HFFc6 (cell line): ENCODE measurements around the gene TOMM20. TPM values are rescaled to one million over a fixed set of nuclear protein-coding genes. Genes with fewer than 3 reads are reported as not detected.

Source experiments
- DNase-seq: peaks from one replicate; pipeline ENCODE4 v3.0.0-alpha.2; 2018
- H3K27ac Mint-ChIP-seq: 2 replicates; pipeline ENCODE4 v1.8.0; 2020; ENCODE audit warnings: mild to moderate bottlenecking, mixed read lengths
- H3K27me3 Mint-ChIP-seq: 2 replicates; pipeline ENCODE4 v1.8.0; 2021; ENCODE audit warnings: mild to moderate bottlenecking, moderate library complexity, mixed read lengths; ENCODE audit not compliant: insufficient read depth
- H3K36me3 Mint-ChIP-seq: 2 replicates; pipeline ENCODE4 v1.8.0; 2021; ENCODE audit warnings: low read depth, mixed read lengths
- H3K4me1 Mint-ChIP-seq: 2 replicates; pipeline ENCODE4 v1.8.0; 2020; ENCODE audit warnings: low read depth, mixed read lengths
- H3K4me3 Mint-ChIP-seq: 2 replicates; pipeline ENCODE4 v1.8.0; 2020; ENCODE audit warnings: mild to moderate bottlenecking, moderate library complexity, mixed read lengths
- H3K9me3 Mint-ChIP-seq: 2 replicates; pipeline ENCODE4 v1.8.0; 2020; ENCODE audit warnings: mild to moderate bottlenecking, mixed read lengths
- total RNA-seq, 6 experiments: library from RNA; stranded (reverse); fragmentation: NEBNext Ultra II Directional; extraction: Animal tissue kit (Norgen Biotek cat#: 25700); gene quantifications; 2 replicates in 1 of 6; 3 replicates in 5 of 6; pipeline ENCODE4 v1.2.3, GENCODE V29; 2021
- TF ChIP-seq, protein P1 (sequence below): fragments of 200-600 bp; sonication (generic); IDR thresholded peaks from 2 replicates; pipeline ENCODE4 v1.5.0; 2021; ENCODE audit warnings: antibody characterized with exemption, mild to moderate bottlenecking

The TOMM20 gene
- total RNA-seq, 6 experiments from 2014 or later, result 98.4 to 126 (median 110) TPM

DNA sequence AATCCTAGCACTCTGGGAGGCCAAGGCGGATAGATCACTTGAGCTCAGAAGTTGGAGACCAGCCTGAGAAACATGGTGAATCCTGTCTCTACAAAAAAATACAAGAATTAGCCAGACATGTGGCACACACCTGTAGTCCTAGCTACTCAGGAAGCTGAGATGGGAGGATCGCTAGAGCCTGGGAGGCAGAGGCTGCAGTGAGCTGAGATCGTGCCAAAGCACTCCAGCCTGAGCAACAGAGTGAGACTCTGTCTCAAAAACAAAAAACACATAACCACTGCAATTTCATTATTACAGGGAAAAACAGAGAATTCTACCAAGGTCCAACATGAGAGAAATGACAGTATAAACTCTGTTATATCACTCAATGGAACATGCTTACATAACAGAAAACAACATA is 4.4 kb upstream of the TOMM20 start:
- peaks cover 12% of the 10 kb centered on the region for H3K4me1 Mint-ChIP-seq
- peaks cover 58% of the 10 kb centered on the region for H3K36me3 Mint-ChIP-seq
- TF ChIP-seq, protein P1, sequence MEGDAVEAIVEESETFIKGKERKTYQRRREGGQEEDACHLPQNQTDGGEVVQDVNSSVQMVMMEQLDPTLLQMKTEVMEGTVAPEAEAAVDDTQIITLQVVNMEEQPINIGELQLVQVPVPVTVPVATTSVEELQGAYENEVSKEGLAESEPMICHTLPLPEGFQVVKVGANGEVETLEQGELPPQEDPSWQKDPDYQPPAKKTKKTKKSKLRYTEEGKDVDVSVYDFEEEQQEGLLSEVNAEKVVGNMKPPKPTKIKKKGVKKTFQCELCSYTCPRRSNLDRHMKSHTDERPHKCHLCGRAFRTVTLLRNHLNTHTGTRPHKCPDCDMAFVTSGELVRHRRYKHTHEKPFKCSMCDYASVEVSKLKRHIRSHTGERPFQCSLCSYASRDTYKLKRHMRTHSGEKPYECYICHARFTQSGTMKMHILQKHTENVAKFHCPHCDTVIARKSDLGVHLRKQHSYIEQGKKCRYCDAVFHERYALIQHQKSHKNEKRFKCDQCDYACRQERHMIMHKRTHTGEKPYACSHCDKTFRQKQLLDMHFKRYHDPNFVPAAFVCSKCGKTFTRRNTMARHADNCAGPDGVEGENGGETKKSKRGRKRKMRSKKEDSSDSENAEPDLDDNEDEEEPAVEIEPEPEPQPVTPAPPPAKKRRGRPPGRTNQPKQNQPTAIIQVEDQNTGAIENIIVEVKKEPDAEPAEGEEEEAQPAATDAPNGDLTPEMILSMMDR, result no peak
- no peak for DNase-seq
- H3K27ac Mint-ChIP-seq, result no peak overlapping the region
- H3K9me3 Mint-ChIP-seq, result no peaks in the 10 kb centered on the region
- peaks cover 2% of the 10 kb centered on the region for H3K27me3 Mint-ChIP-seq
- no peak overlapping the region for H3K4me3 Mint-ChIP-seq

DNA sequence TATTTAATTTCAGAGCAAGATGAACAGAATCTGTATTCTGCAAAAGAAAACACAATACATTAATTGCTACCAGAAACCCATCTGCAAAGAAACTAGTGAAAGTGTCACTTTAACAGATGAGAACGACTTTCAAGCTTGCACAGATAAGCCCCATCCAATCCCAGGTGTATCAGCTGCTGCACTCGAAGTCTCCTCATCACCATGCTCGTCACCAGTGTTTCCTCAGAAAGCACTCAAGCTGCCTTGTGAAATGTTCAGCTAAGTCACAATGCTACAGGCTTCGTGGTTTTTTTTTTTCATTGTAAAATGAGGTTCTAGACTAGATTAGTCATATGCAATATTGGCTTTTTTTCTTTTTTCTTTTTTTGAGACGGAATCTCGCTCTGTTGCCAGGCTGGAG is 3.3 kb upstream of the TOMM20 start:
- Mint-ChIP-seq H3K4me1 (peaks cover 19% of the 10 kb centered on the region), H3K9me3 (no peaks in the 10 kb centered on the region), H3K27me3 (peaks cover 2% of the 10 kb centered on the region), H3K27ac (no peak overlapping the region), H3K36me3 (peaks cover 61% of the 10 kb centered on the region), H3K4me3 (no peak overlapping the region)
- TF ChIP-seq, protein P1, result no peak
- no peak for DNase-seq

DNA sequence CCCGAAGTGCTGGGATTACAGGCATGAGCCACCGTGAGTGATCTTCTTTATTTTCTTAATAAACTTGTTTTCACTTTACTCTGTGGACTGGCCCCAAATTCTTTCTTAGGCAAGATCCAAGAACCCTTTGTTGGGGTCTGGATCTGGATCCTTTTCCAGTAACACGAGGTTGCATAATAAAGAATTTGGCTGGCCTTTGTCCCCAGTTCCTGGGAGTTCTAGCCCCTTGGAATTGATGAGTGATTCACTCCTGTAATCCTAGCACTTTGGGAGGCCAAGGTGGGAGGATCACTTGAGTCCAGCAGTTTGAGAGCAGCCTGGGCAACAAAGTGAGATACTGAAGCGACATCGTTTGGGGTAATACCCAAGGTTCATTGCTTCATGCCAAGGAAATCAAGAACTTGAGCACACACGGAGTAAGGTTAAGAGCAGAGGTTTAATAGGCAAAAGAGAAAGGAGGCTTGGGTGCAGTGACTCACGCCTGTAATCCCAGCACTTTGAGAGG is 2.2 kb upstream of the TOMM20 start:
- peaks cover 60% of the 10 kb centered on the region for H3K36me3 Mint-ChIP-seq
- no peak overlapping the region for H3K4me3 Mint-ChIP-seq
- no peaks in the 10 kb centered on the region for H3K9me3 Mint-ChIP-seq
- no peak for DNase-seq
- no peak overlapping the region for H3K27ac Mint-ChIP-seq
- H3K27me3 Mint-ChIP-seq, result peaks cover 2% of the 10 kb centered on the region
- peaks cover 21% of the 10 kb centered on the region for H3K4me1 Mint-ChIP-seq
- TF ChIP-seq, protein P1, result no peak

DNA sequence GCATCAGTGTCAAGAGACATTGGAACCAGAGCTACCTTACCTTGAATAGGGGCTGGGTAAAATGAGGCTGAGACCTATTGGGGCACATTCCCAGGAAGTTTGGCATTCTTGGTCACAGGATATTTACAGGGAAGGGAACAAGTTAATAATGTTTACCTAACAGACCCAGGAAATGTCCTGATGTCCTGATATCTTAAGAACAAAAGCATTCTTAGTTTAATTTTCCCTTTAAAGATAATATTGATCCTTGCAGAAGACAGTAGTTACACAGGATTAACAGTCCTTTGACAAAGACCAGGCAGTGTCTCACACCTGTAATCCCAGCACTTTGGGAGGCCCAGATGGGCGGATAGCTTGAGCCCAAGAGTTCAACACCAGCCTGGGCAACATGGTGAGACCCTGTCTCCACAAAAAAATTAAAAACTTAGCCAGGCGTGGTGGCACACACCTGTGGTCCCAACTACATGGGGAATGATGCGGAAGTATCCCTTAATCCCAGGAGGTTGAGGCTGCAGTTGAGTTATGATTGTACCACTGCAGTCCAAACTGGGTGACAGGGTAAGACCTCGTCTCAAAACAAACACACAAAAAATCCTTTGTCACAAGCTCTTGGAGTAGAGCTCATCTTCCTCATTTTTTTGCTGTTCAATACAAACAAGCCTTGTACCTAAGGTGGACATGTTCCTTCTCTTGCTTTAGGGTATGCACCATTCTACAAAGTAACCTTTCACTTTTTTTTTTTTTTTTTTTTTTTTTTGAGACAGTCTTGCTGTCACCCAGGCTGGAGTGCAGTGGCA is 1.3 kb upstream of the TOMM20 start:
- Mint-ChIP-seq H3K4me3 (no peak overlapping the region), H3K36me3 (peaks cover 56% of the 10 kb centered on the region), H3K27ac (peak overlapping the region; percentile 98), H3K4me1 (peaks cover 17% of the 10 kb centered on the region), H3K9me3 (no peaks in the 10 kb centered on the region), H3K27me3 (peaks cover 2% of the 10 kb centered on the region)
- TF ChIP-seq, protein P1, result no peak
- DNase-seq, result no peak

DNA sequence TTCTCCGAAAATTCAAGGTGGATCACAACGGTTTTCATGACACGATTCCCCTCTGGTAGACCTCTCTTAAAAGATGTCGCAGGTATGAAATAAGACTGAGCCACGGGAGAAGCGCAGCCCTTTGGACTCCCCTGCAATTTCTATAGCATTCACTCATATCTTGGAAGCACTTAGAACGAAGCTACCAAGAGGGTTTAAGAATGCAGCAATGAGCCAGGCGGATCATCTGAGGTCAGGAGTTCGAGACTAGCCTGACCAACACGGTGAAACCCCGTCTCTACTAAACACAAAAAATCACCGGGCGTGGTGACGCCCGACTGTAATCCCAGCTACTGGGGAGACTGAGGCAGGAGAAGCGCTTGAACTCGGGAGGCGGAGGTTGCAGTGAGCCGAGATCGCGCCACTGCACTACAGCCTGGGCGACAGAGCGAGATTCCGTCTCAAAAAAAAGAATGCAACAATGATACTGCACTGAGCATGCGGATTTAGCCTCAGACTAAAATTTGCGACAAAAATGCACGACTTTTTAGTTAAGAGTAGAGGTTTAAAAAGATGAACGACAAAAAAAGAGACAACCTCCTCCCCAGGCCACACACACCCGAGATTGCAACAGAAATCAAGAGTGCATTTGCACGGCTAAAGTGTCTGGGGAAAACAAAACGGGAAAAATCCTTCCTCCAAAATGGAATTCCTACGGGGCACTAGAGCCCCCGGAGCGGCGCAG is 743 bp downstream of the TOMM20 start:
- H3K9me3 Mint-ChIP-seq, result no peaks in the 10 kb centered on the region
- peak overlapping the region; percentile 98 for H3K4me3 Mint-ChIP-seq
- peaks cover 51% of the 10 kb centered on the region for H3K36me3 Mint-ChIP-seq
- H3K27ac Mint-ChIP-seq, result peak overlapping the region; percentile 98
- DNase-seq, result no peak
- peaks cover 32% of the 10 kb centered on the region for H3K4me1 Mint-ChIP-seq
- peaks cover 2% of the 10 kb centered on the region for H3K27me3 Mint-ChIP-seq
- TF ChIP-seq, protein P1, result no peak
